Ovary (tissue), 3 donors: Measurements from ENCODE around the gene SEMA5A.

ENCODE experiments used
- CTCF ChIP-seq, 3 donors: fragments of 450-650 bp in 2 of 3; fragments of 200-600 bp in 1 of 3; IDR thresholded peaks; one replicate each; pipeline versions ENCODE4 v1.5.1 to v1.8.0; 2016 to 2022; ENCODE audit warnings: antibody characterized with exemption in 3 of 3, mild to moderate bottlenecking in 1 of 3
- EP300 ChIP-seq: sonication (generic); formaldehyde crosslinking; IDR thresholded peaks from one replicate; pipeline ENCODE4 v1.6.1; 2017; ENCODE audit warnings: antibody characterized with exemption
- donor health status: DM: no; HTN: no; CAD: no.

- TF ChIP-seq CTCF (IDR thresholded peaks at IDR 0.05) (no peak), EP300 (no peak)
These were observed 427.0 kb downstream of the SEMA5A start for GRCh38 chr5:9118852-9119251.
